HG02973 (cell line): Measurements from ENCODE around the gene CPM.
"Not testable (repeated sequence)": the region's sequence is repeated elsewhere in the genome, so short reads cannot be mapped to it uniquely, and the experiment has no call there.

Source experiments
- ATAC-seq: cut with Tn5 transposase; IDR thresholded peaks from one replicate; pipeline ENCODE4 v1.9.1; 2021; ENCODE audit warnings: moderate library complexity; ENCODE audit not compliant: unreplicated experiment

The CPM gene

DNA sequence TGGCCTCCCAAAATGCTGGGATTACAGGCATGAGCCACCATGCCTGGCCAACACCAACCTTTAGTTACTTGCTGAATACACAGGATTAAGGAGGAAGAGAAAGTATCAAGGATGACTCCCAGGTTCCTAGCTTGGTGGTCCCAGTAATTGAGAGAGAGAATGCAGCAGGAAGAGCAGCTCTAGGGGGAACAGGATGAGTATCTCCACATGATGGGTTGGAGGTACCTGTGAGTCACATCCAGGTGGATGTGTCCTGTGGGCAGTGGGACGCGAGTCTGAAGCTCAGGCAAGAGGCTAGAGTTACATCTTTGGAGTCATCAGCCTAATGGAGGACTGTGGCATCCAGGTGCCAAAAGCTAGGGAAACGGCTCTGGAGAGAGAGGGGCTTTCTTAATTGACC, 77.9 kb downstream of the CPM start:
- ATAC-seq, result no peak

GRCh38 chr12:68854554-68854953, 78.4 kb downstream of the CPM start:
- ATAC-seq, result no peak

DNA sequence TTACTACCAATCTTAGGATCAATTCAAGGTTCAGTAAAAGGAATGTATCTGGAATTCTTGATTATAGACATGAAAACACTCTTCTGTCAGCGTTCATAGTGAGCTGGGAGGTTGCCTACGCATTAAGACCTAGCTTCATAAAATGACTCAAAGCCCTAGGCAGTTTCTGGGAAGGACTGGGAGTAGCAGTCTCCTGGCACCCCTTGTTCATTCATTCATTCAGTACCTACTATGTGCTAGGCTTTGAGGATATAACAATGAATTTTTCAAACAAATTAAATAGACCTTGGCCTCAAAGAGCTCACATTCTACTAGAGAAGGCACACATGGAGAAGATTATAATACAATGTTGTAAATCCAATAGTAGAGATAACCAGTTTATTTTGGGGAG, 78.9 kb downstream of the CPM start:
- no peak for ATAC-seq

DNA sequence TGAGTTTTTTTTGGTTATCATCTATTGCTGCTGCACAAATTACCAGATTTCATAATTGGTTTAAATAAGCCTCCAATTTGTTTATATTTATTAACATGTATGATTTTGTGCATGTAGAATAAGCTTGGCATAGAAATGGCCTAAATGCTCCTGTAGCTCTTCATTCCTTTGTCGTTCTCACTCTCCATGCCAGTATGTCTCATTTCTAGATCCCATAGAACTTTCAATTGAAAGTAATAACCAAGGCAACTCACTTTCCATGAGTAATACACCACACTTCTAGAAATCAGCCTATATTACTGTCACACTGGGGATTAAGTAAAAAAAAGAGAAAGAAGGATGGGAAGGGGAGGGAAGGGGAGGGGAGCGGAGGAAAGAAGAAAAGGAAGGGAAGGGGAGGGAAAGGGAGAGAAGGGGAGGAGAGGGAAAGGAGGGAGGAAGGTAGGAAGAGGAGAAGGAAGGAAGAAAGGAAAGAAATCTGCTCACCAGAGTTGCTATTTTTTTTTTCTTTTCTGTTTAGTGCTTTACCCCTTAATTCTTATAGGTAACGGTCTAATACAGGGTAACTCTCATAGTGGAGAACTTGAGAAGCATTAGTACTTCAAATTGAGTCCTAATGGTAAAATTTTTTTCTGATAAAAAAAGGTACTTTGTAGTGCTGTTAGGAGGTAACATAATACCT, 79.4 kb downstream of the CPM start:
- ATAC-seq, result no peak

DNA sequence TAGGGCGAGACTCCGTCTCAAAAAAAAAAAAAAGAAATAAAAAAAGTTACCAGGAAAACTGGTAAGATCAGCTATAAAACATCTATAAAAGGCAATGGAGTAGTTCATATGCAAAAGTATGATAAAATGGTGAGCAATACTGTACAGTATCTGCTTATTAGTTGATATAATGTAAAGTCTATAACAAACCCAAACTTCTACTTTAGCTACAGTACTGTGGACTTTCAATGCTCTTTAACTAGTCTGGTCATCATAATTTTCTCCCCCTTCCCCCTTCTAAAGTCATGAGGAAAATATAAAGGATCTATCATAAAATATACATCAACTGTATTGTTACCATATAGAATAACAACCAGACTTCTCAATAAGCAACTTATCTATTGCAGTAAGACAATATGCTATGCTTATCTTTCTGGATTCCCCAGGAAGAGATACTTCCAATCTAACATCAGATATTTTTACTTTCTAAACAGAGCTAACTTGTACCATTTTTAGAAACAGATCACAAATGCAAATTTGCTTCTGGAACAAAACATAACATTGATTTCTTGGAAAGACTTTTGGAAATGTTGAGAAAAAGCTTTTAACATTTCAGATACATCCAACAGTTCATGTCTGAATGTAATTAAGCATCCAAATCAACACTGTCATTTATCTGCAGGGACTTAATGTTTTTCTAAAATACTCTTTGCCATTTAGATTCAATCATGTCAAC, 81.2 kb downstream of the CPM start:
- no peak for ATAC-seq

- no peak for ATAC-seq
Observed at GRCh38 chr12:68850390-68850789, 82.6 kb downstream of the CPM start.

- no peak for ATAC-seq
Observed at GRCh38 chr12:68846811-68847210, 86.2 kb downstream of the CPM start.

GRCh38 chr12:68844788-68845695, 87.9 kb downstream of the CPM start:
- ATAC-seq, result no peak

GRCh38 chr12:68844318-68844745, 88.6 kb downstream of the CPM start:
- ATAC-seq, result no peak

DNA sequence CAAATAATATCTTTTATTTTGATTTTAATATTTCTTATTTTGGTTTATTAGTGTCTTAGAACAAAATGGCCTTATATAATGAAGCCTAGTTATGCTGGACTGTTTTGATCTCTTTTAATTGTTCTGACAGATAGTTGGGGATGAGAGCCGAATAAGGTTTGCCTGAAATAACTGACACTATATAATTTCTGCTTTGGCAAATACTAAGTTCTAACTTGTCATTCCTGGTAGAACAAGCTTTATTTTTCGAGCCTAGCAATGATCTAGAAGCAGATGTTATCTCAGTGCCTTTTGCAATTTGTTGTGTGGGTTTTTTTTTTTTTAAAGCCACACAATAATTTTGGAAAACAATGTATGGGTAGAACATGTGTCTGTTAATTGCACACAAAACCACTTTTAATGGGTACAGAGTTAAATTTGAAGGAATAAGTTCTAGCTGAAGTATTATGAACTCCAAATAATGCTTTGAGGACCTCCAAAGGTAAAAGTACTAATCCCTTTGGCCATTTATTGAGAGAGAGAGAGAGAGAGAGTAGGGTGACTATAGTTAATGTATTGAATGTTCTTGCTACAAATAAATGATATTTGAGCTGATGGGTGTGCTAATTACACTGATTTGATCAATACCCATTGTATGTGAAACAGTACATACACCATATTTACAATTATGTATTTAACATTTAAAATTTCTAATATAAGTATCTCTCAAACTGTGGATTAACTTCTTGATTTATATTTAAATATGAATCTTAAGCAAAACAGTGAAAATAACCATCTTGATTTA, 90.0 kb downstream of the CPM start:
- no peak for ATAC-seq

DNA sequence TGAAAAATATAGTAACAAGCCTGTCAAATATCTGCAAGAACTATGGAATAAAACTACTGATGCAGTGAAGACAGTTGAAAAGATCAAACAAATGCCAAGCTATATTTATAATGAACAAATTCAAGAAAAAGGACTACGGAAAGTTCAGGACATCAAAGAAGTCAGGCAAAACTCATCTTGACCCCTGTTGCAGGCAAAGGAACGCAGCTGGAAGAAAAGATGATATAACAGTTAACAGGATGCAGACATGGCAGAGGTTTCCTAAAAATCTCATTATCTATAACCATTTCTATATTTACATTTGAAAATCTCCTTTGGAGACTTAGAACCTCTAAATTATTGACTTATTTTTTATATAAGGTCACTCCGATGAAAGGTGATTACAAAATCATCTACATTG, 90.8 kb downstream of the CPM start:
- ATAC-seq, result no peak

DNA sequence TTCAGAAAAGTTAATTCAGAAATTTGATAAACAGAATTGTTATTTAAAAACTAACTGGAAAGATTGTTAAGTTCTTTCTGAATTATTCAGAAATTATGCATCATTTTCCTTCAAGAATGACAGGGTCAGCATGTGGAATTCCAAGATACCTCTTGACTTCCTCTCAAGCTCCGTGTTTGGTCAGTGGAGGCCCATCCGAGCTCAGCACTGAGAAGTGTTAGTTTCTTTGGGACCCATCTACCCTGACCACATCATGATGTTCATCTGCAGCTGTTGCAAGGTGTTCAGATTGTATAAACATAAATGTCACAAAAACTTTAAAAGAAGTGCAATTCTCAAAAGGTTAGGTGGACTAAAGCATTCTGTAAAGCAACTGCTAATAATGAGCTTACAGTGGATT, 91.3 kb downstream of the CPM start:
- no peak for ATAC-seq

DNA sequence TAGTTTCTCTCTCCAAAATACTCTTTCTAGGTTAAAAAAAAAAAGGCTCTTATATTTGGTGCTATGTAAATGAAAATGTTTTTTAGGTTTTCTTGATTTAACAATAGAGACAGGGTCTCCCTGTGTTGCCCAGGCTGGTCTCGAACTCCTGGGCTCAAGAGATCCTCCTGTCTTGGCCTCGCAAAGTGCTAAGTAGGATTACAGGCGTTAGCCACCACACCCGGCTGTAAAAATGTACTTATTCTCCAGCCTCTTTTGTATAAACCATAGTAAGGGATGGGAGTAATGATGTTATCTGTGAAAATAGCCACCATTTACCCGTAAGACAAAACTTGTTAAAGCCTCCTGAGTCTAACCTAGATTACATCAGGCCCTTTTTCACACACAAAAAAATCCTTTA, 91.8 kb downstream of the CPM start:
- not testable (repeated sequence) for ATAC-seq

DNA sequence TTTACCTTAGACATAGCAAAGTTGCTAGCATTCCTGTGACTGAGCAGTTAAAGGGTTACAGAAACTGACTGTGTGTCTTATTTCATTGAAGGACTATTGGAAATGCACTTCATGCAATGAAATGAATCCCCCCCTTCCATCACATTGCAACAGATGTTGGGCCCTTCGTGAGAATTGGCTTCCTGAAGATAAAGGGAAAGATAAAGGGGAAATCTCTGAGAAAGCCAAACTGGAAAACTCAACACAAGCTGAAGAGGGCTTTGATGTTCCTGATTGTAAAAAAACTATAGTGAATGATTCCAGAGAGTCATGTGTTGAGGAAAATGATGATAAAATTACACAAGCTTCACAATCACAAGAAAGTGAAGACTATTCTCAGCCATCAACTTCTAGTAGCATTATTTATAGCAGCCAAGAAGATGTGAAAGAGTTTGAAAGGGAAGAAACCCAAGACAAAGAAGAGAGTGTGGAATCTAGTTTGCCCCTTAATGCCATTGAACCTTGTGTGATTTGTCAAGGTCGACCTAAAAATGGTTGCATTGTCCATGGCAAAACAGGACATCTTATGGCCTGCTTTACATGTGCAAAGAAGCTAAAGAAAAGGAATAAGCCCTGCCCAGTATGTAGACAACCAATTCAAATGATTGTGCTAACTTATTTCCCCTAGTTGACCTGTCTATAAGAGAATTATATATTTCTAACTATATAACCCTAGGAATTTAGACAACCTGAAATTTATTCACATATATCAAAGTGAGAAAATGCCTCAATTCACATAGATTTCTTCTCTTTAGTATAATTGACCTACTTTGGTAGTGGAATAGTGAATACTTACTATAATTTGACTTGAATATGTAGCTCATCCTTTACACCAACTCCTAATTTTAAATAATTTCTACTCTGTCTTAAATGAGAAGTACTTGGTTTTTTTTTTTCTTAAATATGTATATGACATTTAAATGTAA, 93.5 kb downstream of the CPM start:
- no peak for ATAC-seq

DNA sequence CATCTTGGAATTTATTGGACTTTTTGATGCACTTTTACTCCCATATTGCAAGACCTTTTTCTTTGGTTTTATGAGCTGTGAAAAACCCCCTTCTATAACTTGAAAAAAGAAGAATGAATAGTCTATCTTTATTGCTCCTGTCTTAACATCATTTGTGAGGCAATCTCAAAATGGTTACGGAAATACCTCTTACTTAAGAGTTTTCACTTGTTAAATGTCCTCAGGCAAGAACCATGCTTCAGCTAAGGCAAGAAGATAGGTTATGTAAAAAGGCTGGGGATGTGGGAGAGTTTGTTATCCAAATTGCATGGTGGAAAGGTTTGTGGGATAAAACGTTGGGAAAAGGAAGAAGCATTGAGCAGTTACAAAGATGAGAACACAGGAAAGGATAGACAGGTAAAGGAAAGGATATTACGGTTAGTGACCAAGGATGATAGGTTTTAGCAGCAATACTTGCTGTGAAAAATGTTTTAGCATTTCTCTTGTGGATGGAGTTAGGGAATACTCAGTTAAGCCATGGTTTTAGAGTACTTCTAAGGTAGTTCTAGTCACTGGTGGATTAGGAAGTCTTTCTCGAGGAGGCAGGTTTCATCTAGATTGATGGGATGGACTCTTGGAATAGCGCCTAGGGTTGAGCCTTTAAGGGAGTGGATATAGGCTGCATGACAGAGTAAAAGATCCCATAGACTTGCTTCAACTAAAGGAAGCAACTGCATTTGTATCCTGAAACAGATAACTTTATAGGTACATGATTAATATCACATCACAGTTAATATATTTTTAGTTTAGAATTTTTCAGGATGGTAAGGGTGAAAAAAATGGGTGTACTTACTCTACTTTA, 94.7 kb downstream of the CPM start:
- ATAC-seq, result no peak

DNA sequence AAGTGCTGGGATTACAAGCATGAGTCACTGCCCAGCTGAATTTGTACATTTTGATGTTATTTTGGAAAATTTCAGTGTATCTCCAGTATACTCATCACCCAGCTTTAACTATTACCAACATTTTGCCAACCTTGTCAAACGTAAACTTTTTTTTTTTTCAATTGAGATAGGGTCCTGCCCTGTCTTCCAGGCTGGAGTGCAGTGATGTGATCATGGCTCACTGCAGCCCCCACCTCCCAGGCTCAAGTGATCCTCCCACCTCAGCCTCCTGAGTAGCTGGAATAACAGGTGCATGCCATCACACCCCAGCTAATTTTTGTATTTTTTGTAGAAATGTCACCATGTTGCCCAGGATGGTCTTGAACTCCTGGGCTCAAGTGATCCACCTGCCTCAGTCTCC, 95.8 kb downstream of the CPM start:
- ATAC-seq, result no peak

GRCh38 chr12:68835333-68835908, 97.5 kb downstream of the CPM start:
- no peak for ATAC-seq

DNA sequence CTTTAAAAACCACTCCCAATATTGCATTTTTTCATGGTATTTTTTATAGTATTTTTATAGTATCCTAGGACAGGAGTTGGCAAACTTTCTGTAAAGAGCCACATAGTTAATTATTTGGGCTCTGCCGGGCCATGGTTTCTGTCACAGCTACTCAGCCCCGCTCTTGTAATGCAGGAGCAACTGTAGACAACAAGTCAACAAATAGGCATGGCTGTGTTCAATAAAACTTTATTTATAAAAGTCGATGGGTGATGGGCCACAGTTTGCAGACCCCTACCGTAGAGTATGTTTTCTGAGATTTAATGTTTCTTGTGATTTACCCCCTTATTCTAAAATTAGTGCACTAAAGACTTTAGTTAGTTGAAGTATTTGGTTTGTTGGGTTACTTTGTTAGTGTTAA, 99.5 kb downstream of the CPM start:
- ATAC-seq, result no peak

GRCh38 chr12:68832504-68832867, 100.5 kb downstream of the CPM start:
- no peak for ATAC-seq
